H9 (cell line): ENCODE data around the gene MACIR. TPM values are rescaled to one million over a fixed set of nuclear protein-coding genes. Genes with fewer than 3 reads are reported as not detected.

Experiments used
- DNase-seq: peaks from one replicate; pipeline ENCODE4 v3.0.0-alpha.2; 2017
- H2AFZ ChIP-seq: one replicate; pipeline ENCODE4 v1.6.1; 2013; ENCODE audit warnings: mild to moderate bottlenecking, low read length, control low read depth, moderate library complexity
- H2AK5ac ChIP-seq: 2 replicates; pipeline ENCODE4 v1.6.1; 2013; ENCODE audit warnings: low read length, control low read depth, mixed read lengths; ENCODE audit not compliant: insufficient read length
- H2BK120ac ChIP-seq: one replicate; pipeline ENCODE4 v1.6.1; 2013; ENCODE audit warnings: low read depth, mild to moderate bottlenecking, low read length, control low read depth, inconsistent platforms; ENCODE audit not compliant: poor library complexity, severe bottlenecking
- H2BK12ac ChIP-seq: 2 replicates; pipeline ENCODE4 v1.6.1; 2013; ENCODE audit warnings: low read length, control low read depth, mixed read lengths, low read depth; ENCODE audit not compliant: insufficient read length
- H2BK15ac ChIP-seq: 2 replicates; pipeline ENCODE4 v1.6.1; 2013; ENCODE audit warnings: low read depth, low read length, control low read depth
- H2BK20ac ChIP-seq: one replicate; pipeline ENCODE4 v1.6.1; 2013; ENCODE audit warnings: low read depth, mild to moderate bottlenecking, low read length, control low read depth, inconsistent platforms; ENCODE audit not compliant: poor library complexity, severe bottlenecking
- H2BK5ac ChIP-seq: 2 replicates; pipeline ENCODE4 v1.6.1; 2013; ENCODE audit warnings: low read length, control low read depth, mixed read lengths; ENCODE audit not compliant: insufficient read length
- H3K14ac ChIP-seq: 2 replicates; pipeline ENCODE4 v1.6.1; 2013; ENCODE audit warnings: low read length, control low read depth; ENCODE audit not compliant: insufficient read depth
- H3K18ac ChIP-seq: 2 replicates; pipeline ENCODE4 v1.6.1; 2013; ENCODE audit warnings: low read depth, mild to moderate bottlenecking, mixed read lengths, low read length, control low read depth; ENCODE audit not compliant: insufficient read length
- H3K23ac ChIP-seq: 2 replicates; pipeline ENCODE4 v1.6.1; 2013; ENCODE audit warnings: low read length, control low read depth, mixed read lengths, low read depth; ENCODE audit not compliant: insufficient read length
- H3K23me2 ChIP-seq: 2 replicates; pipeline ENCODE4 v1.6.1; 2013; ENCODE audit warnings: low read depth, mild to moderate bottlenecking, mixed read lengths, low read length, control low read depth; ENCODE audit not compliant: insufficient read length, poor library complexity, severe bottlenecking
- H3K27ac ChIP-seq: 2 replicates; pipeline ENCODE4 v1.5.1; 2013; ENCODE audit warnings: low read length, control low read depth, mixed read lengths, low read depth; ENCODE audit not compliant: insufficient read length
- H3K27me3 ChIP-seq: 2 replicates; pipeline ENCODE4 v1.6.1; 2013; ENCODE audit warnings: low read length, control low read depth, inconsistent platforms; ENCODE audit not compliant: insufficient read depth
- H3K4ac ChIP-seq: 2 replicates; pipeline ENCODE4 v1.6.1; 2013; ENCODE audit warnings: low read depth, mild to moderate bottlenecking, control low read depth, inconsistent platforms, low read length, moderate library complexity
- H3K4me1 ChIP-seq: 2 replicates; pipeline ENCODE4 v1.6.1; 2013; ENCODE audit warnings: low read length, control low read depth, inconsistent platforms; ENCODE audit not compliant: insufficient read depth
- H3K4me2 ChIP-seq: 2 replicates; pipeline ENCODE4 v1.6.1; 2013; ENCODE audit warnings: low read length, control low read depth, mixed read lengths; ENCODE audit not compliant: insufficient read length, insufficient read depth
- H3K56ac ChIP-seq: 2 replicates; pipeline ENCODE4 v1.6.1; 2013; ENCODE audit warnings: low read depth, mild to moderate bottlenecking, mixed read lengths, low read length, control low read depth; ENCODE audit not compliant: insufficient read length
- H3K79me1 ChIP-seq: 2 replicates; pipeline ENCODE4 v1.6.1; 2013; ENCODE audit warnings: low read depth, mild to moderate bottlenecking, moderate library complexity, low read length, control low read depth, inconsistent platforms; ENCODE audit not compliant: insufficient read depth, poor library complexity, severe bottlenecking
- H3K79me2 ChIP-seq: 2 replicates; pipeline ENCODE4 v1.6.1; 2013; ENCODE audit warnings: low read length, control low read depth, inconsistent platforms; ENCODE audit not compliant: insufficient read depth
- H3K9ac ChIP-seq: 2 replicates; pipeline ENCODE4 v1.6.1; 2013; ENCODE audit warnings: low read length, control low read depth, mixed read lengths; ENCODE audit not compliant: insufficient read length; ENCODE audit errors: extremely low read depth
- H3K9me3 ChIP-seq: one replicate; pipeline ENCODE4 v1.6.1; 2013; ENCODE audit warnings: low read depth, low read length, inconsistent platforms; ENCODE audit not compliant: control insufficient read depth
- H3T11ph ChIP-seq: one replicate; pipeline ENCODE4 v1.6.1; 2013; ENCODE audit warnings: mild to moderate bottlenecking, low read length, control low read depth, inconsistent platforms
- H4K20me1 ChIP-seq: one replicate; pipeline ENCODE4 v1.6.1; 2013; ENCODE audit not compliant: control insufficient read depth, insufficient read length, insufficient read depth
- H4K5ac ChIP-seq: 2 replicates; pipeline ENCODE4 v1.6.1; 2013; ENCODE audit warnings: low read depth, mild to moderate bottlenecking, mixed read lengths, low read length, control low read depth; ENCODE audit not compliant: insufficient read length
- H4K8ac ChIP-seq: replicated peaks from 2 replicates; pipeline ENCODE4 v1.6.1; 2013; ENCODE audit warnings: low read length, control low read depth, mixed read lengths, low read depth; ENCODE audit not compliant: insufficient read length
- H4K91ac ChIP-seq: 2 replicates; pipeline ENCODE4 v1.6.1; 2013; ENCODE audit warnings: low read depth, mild to moderate bottlenecking, moderate library complexity, mixed read lengths, low read length, control low read depth; ENCODE audit not compliant: insufficient read length
- H3K27ac Mint-ChIP-seq, 3 experiments: 2 replicates in 2 of 3; 3 replicates in 1 of 3; pipeline ENCODE4 v1.8.0; 2020 to 2021; ENCODE audit warnings: mixed read lengths in 3 of 3, mild to moderate bottlenecking in 1 of 3, moderate library complexity in 1 of 3
- H3K27me3 Mint-ChIP-seq: 2 replicates; pipeline ENCODE4 v1.8.0; 2021; ENCODE audit warnings: low read depth, mild to moderate bottlenecking, moderate library complexity, mixed read lengths
- H3K36me3 Mint-ChIP-seq, 3 experiments: 2 replicates in 2 of 3; 3 replicates in 1 of 3; pipeline ENCODE4 v1.8.0; 2020 to 2021; ENCODE audit warnings: low read depth in 3 of 3, mixed read lengths in 3 of 3; ENCODE audit not compliant: insufficient read depth in 1 of 3
- H3K4me1 Mint-ChIP-seq, 2 experiments: 2 replicates each; pipeline ENCODE4 v1.8.0; 2020; ENCODE audit warnings: mixed read lengths in 2 of 2
- H3K4me3 Mint-ChIP-seq, 2 experiments: 2 replicates in 1 of 2; 3 replicates in 1 of 2; pipeline ENCODE4 v1.8.0; 2020 to 2021; ENCODE audit warnings: mild to moderate bottlenecking in 2 of 2, mixed read lengths in 2 of 2, moderate library complexity in 1 of 2
- H3K9me3 Mint-ChIP-seq, 2 experiments: 2 replicates in 1 of 2; 3 replicates in 1 of 2; pipeline ENCODE4 v1.8.0; 2020; ENCODE audit warnings: mild to moderate bottlenecking in 2 of 2, mixed read lengths in 2 of 2, moderate library complexity in 1 of 2
- WGBS: extraction: QIAGEN DNeasy Blood & Tissue Kit; methylation state at CpG from one replicate; pipeline ENCODE4 v1.1.7; 2013; ENCODE audit warnings: missing lambda C conversion rate, low lambda C conversion rate, mixed read lengths; ENCODE audit not compliant: insufficient read length; ENCODE audit errors: extremely low coverage; 5-methylcytosine and 5-hydroxymethylcytosine counted together
- total RNA-seq: library from RNA; stranded (reverse); gene quantifications from 2 replicates; pipeline ENCODE4 v1.2.1, GENCODE V29; 2021
- TF ChIP-seq, protein P1 (sequence below): fragments of 200-600 bp; sonication (generic); conservative IDR thresholded peaks from 3 replicates; pipeline ENCODE4 v1.8.0; 2021; ENCODE audit warnings: antibody characterized with exemption, mild to moderate bottlenecking

Gene MACIR
- total RNA-seq, 1 experiment from 2014 or later, result 11.7 TPM

DNA sequence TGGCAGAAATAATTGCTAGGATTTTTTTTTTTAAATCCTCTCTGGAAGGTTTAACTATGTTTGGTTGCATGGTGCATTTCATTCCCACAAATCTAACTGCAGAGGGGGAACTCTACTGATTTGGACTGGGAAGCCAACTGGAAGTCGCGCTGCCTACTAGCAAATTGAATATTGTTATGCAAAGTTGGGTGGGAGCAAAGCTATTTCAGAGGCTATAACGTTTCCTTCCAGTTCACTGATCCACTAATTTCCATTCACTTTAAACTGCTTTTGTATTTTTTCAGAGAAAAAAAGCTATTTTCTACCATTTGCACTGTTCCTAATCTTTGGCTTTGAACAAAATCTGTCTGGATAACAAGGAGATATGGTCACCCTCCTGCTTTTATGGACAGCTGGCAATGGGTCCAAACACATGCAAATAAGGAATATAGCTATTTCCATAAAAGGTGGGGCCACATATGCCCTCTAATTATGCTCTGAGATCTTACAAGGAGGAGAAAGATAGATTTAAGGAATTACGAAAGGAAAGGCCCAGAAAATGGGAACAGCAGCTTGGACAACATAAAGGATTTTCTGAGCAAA lies 40.1 kb downstream of the MACIR start:
- Histone ChIP-seq H3K9me3 (no peaks in the 10 kb centered on the region), H4K20me1 (no peaks in the 10 kb centered on the region), H3K18ac (no peak overlapping the region), H3T11ph (no peak overlapping the region), H3K27ac (no peak overlapping the region), H3K79me1 (no peaks in the 10 kb centered on the region), H3K4me2 (no peak overlapping the region), H3K4me1 (peaks cover 2% of the 10 kb centered on the region; the same call in 1 of the 2 replicates), H2BK120ac (no peak overlapping the region), H4K91ac (no peak overlapping the region), H2BK5ac (no peak overlapping the region), H4K8ac (no peak overlapping the region), H2BK12ac (no peak overlapping the region), H3K4ac (no peak overlapping the region), H2BK20ac (no peak overlapping the region), H4K5ac (no peak overlapping the region), H3K56ac (no peak overlapping the region), H3K23ac (no peak overlapping the region), H3K9ac (no peak overlapping the region), H3K23me2 (no peaks in the 10 kb centered on the region), H2AFZ (no peak overlapping the region), H3K27me3 (no peaks in the 10 kb centered on the region), H3K14ac (no peak overlapping the region), H2AK5ac (no peak overlapping the region), H2BK15ac (no peak overlapping the region), H3K79me2 (no peaks in the 10 kb centered on the region)
- TF ChIP-seq, protein P1, sequence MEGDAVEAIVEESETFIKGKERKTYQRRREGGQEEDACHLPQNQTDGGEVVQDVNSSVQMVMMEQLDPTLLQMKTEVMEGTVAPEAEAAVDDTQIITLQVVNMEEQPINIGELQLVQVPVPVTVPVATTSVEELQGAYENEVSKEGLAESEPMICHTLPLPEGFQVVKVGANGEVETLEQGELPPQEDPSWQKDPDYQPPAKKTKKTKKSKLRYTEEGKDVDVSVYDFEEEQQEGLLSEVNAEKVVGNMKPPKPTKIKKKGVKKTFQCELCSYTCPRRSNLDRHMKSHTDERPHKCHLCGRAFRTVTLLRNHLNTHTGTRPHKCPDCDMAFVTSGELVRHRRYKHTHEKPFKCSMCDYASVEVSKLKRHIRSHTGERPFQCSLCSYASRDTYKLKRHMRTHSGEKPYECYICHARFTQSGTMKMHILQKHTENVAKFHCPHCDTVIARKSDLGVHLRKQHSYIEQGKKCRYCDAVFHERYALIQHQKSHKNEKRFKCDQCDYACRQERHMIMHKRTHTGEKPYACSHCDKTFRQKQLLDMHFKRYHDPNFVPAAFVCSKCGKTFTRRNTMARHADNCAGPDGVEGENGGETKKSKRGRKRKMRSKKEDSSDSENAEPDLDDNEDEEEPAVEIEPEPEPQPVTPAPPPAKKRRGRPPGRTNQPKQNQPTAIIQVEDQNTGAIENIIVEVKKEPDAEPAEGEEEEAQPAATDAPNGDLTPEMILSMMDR, result no peak
- Mint-ChIP-seq H3K4me3 (no peak overlapping the region), H3K4me1 (peaks cover 12 to 14% of the 10 kb centered on the region in 2 experiments), H3K36me3 (no peaks in the 10 kb centered on the region), H3K9me3 (no peaks in the 10 kb centered on the region), H3K27me3 (no peaks in the 10 kb centered on the region), H3K27ac (no peak overlapping the region)
- no CpG with 5 or more reads among the region's 4 CpGs for WGBS
- no peak for DNase-seq
